Peyer's patch (tissue), 4 donors: Measurements from ENCODE around the gene KLHL20. TPM values are rescaled to one million over a fixed set of nuclear protein-coding genes. Genes with fewer than 3 reads are reported as not detected.
"Not testable (repeated sequence)": the region's sequence is repeated elsewhere in the genome, so short reads cannot be mapped to it uniquely, and the experiment has no call there.

ENCODE experiments used
- DNase-seq, 3 donors: peaks; one replicate each; pipeline ENCODE4 v3.0.0-alpha.2; 2017 to 2019
- H3K27ac ChIP-seq, 4 donors: fragments of 200-600 bp; sonication (generic); one replicate each; pipeline ENCODE4 v1.5.1; 2016 to 2019
- H3K27me3 ChIP-seq, 2 donors: fragments of 200-600 bp; sonication (generic); one replicate each; pipeline ENCODE4 v1.5.1; 2019
- H3K36me3 ChIP-seq, 3 donors: fragments of 200-600 bp; sonication (generic); one replicate each; pipeline ENCODE4 v1.5.1; 2016 to 2019
- H3K4me1 ChIP-seq, 4 donors: fragments of 200-600 bp; sonication (generic); one replicate each; pipeline ENCODE4 v1.5.1; 2016 to 2019
- H3K4me3 ChIP-seq, 4 donors: fragments of 200-600 bp; sonication (generic); 1 replicate in 3 of 4; 2 replicates in 1 of 4; pipeline ENCODE4 v1.5.1; 2016 to 2019; ENCODE audit warnings: mild to moderate bottlenecking in 1 of 4
- H3K9me3 ChIP-seq, 4 donors: fragments of 200-600 bp; sonication (generic); one replicate each; pipeline ENCODE4 v1.5.1; 2016 to 2019; ENCODE audit warnings: mild to moderate bottlenecking in 1 of 4
- POLR2A ChIP-seq, 2 donors: fragments of 450-650 bp; IDR thresholded peaks; one replicate each; pipeline ENCODE4 v1.5.1; 2017; ENCODE audit warnings: antibody characterized with exemption in 2 of 2, mild to moderate bottlenecking in 2 of 2, moderate library complexity in 2 of 2
- total RNA-seq, 4 donors: library from RNA; depleted of rRNA; stranded (reverse); fragments of >200 nt; gene quantifications; one replicate each; pipeline ENCODE4 v1.1.0, GENCODE V29; 2016
- TF ChIP-seq, protein P1 (sequence below), 6 experiments: fragments of 450-650 bp in 4 of 6; fragments of 200-600 bp in 2 of 6; sonication (generic) in 1 of 6; IDR thresholded peaks; one replicate each; pipeline ENCODE4 v1.5.1; 2017 to 2019; ENCODE audit warnings: antibody characterized with exemption in 6 of 6, mild to moderate bottlenecking in 3 of 6, moderate library complexity in 1 of 6

KLHL20 gene
- total RNA-seq, 4 donors from 2014 or later, result 24.8 to 38.5 (median 33.6) TPM

DNA sequence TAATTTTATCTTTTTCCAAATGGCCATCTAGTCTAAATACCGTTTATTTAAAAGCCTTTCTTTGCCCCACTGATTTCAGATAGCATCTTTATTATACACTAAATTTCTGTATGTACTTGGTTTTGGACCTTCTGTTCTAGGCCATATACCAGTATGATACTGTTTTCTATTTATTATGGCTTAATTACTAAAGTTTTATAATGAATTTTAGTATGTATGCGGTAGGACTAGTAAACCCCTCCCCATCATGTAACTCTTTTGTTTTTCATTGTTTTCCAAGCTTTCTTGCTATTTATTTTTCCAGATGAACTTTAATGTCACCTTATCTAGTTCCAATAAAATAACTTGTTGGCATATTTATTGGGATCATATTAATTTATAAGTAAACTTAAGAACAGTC is 29.9 kb downstream of the KLHL20 start:
- TF ChIP-seq, protein P1, sequence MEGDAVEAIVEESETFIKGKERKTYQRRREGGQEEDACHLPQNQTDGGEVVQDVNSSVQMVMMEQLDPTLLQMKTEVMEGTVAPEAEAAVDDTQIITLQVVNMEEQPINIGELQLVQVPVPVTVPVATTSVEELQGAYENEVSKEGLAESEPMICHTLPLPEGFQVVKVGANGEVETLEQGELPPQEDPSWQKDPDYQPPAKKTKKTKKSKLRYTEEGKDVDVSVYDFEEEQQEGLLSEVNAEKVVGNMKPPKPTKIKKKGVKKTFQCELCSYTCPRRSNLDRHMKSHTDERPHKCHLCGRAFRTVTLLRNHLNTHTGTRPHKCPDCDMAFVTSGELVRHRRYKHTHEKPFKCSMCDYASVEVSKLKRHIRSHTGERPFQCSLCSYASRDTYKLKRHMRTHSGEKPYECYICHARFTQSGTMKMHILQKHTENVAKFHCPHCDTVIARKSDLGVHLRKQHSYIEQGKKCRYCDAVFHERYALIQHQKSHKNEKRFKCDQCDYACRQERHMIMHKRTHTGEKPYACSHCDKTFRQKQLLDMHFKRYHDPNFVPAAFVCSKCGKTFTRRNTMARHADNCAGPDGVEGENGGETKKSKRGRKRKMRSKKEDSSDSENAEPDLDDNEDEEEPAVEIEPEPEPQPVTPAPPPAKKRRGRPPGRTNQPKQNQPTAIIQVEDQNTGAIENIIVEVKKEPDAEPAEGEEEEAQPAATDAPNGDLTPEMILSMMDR (IDR thresholded peaks at IDR 0.05), result no peak
- TF ChIP-seq POLR2A (IDR thresholded peaks at IDR 0.05), result no peak
- Histone ChIP-seq H3K27ac (no peak overlapping the region), H3K9me3 (no peaks in the 10 kb centered on the region), H3K27me3 (no peaks in the 10 kb centered on the region), H3K4me1 (no peaks in the 10 kb centered on the region), H3K4me3 (no peak overlapping the region), H3K36me3 (peaks cover 0 to 14% (median 0%) of the 10 kb centered on the region in 3 donors)
- no peak for DNase-seq

GRCh38 chr1:173749137-173749536 is 34.4 kb downstream of the KLHL20 start:
- H3K4me3 ChIP-seq, result no peak overlapping the region
- DNase-seq, result no peak
- H3K9me3 ChIP-seq, result no peaks in the 10 kb centered on the region
- peaks cover 0 to 26% (median 0%) of the 10 kb centered on the region in 3 donors for H3K36me3 ChIP-seq
- no peak for TF ChIP-seq POLR2A (IDR thresholded peaks at IDR 0.05)
- TF ChIP-seq, protein P1 (IDR thresholded peaks at IDR 0.05), result no peak
- no peak overlapping the region for H3K27ac ChIP-seq
- no peaks in the 10 kb centered on the region for H3K4me1 ChIP-seq
- H3K27me3 ChIP-seq, result no peaks in the 10 kb centered on the region

- Histone ChIP-seq H3K4me3 (no peak overlapping the region), H3K9me3 (no peaks in the 10 kb centered on the region), H3K27me3 (no peaks in the 10 kb centered on the region), H3K36me3 (peaks cover 4 to 73% (median 9%) of the 10 kb centered on the region in 3 donors), H3K27ac (no peak overlapping the region), H3K4me1 (no peaks in the 10 kb centered on the region)
- DNase-seq, result no peak
- TF ChIP-seq, protein P1 (IDR thresholded peaks at IDR 0.05), result no peak
- TF ChIP-seq POLR2A (IDR thresholded peaks at IDR 0.05), result no peak
Measured at GRCh38 chr1:173753830-173754229, 39.0 kb downstream of the KLHL20 start.

DNA sequence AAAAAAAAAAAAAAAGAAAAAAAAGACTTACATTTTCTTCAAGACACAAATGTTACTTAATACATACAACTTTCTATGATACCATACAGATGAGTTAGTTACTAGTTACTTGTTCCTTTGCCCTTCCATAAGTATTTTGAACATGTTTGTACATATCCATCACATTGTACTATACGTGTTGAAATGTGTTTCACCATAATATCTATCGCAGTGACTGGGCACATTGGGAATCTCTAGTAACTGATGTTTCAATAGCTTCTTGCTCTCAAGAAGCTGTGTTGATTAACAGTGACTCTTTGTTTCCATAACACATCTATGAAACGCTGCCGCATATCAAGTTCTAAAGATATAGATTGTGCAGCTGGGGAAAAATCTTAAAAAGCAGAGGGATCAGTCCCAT is 42.9 kb downstream of the KLHL20 start:
- Histone ChIP-seq H3K27me3 (no peaks in the 10 kb centered on the region), H3K27ac (no peak overlapping the region), H3K4me3 (no peak overlapping the region), H3K9me3 (no peaks in the 10 kb centered on the region), H3K36me3 (peaks cover 4 to 70% (median 9%) of the 10 kb centered on the region in 3 donors), H3K4me1 (no peaks in the 10 kb centered on the region)
- no peak for TF ChIP-seq POLR2A (IDR thresholded peaks at IDR 0.05)
- TF ChIP-seq, protein P1 (IDR thresholded peaks at IDR 0.05), result no peak
- DNase-seq, result no peak

DNA sequence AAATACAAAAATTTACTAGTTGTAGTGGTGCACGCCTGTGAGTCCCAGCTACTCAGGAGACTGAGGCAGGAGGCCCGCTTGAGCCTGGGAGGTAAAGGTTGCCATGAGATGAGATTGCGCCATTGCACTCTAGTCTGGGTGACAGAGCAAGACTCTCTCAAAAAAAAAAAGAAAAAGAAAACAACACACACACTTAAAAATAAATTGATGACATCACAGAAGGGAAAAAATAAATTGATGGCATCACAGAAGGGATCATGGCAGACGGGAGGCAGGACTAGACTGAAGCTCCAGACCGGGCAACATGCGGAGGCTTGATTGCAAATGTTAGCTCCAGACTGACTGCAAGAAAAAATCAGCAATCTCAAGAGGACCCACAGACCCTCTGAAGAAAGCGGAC is 43.3 kb downstream of the KLHL20 start:
- H3K36me3 ChIP-seq, result peaks cover 4 to 66% (median 9%) of the 10 kb centered on the region in 3 donors
- H3K9me3 ChIP-seq, result no peaks in the 10 kb centered on the region
- DNase-seq, result no peak
- H3K27ac ChIP-seq, result no peak overlapping the region
- no peaks in the 10 kb centered on the region for H3K27me3 ChIP-seq
- no peak overlapping the region for H3K4me3 ChIP-seq
- H3K4me1 ChIP-seq, result no peaks in the 10 kb centered on the region
- no peak for TF ChIP-seq POLR2A (IDR thresholded peaks at IDR 0.05)
- TF ChIP-seq, protein P1 (IDR thresholded peaks at IDR 0.05), result no peak

GRCh38 chr1:173758980-173759379 is 44.2 kb downstream of the KLHL20 start:
- Histone ChIP-seq H3K36me3 (peaks cover 4 to 57% (median 9%) of the 10 kb centered on the region in 3 donors), H3K27me3 (no peaks in the 10 kb centered on the region), H3K4me1 (no peaks in the 10 kb centered on the region), H3K27ac (no peak overlapping the region), H3K4me3 (no peak overlapping the region), H3K9me3 (no peaks in the 10 kb centered on the region)
- TF ChIP-seq POLR2A (IDR thresholded peaks at IDR 0.05), result no peak
- TF ChIP-seq, protein P1 (IDR thresholded peaks at IDR 0.05), result no peak
- DNase-seq, result no peak

- H3K4me1 ChIP-seq, H3K27me3 ChIP-seq, DNase-seq, H3K9me3 ChIP-seq, H3K27ac ChIP-seq, H3K4me3 ChIP-seq: not testable (repeated sequence)
- H3K36me3 ChIP-seq, result peaks cover 0 to 26% (median 0%) of the 10 kb centered on the region in 3 donors
Measured at GRCh38 chr1:173764331-173764730, 49.5 kb downstream of the KLHL20 start.
